Prostate gland (tissue), 2 donors: ENCODE results near the gene PSPN.

Experiments used
- CTCF ChIP-seq, 4 experiments: fragments of 200-600 bp in 2 of 4; fragments of 450-650 bp in 2 of 4; sonication (generic) in 2 of 4; IDR thresholded peaks; 1 replicate in 3 of 4; 2 replicates in 1 of 4; pipeline ENCODE4 v1.5.1; 2016 to 2019; ENCODE audit warnings: antibody characterized with exemption in 4 of 4, mild to moderate bottlenecking in 2 of 4, moderate library complexity in 2 of 4
- POLR2A ChIP-seq: fragments of 450-650 bp; IDR thresholded peaks from one replicate; pipeline ENCODE4 v1.6.1; 2016; ENCODE audit warnings: antibody characterized with exemption, mild to moderate bottlenecking
- POLR2AphosphoS5 ChIP-seq: sonication (generic); formaldehyde crosslinking; IDR thresholded peaks from one replicate; pipeline ENCODE4 v1.6.1; 2017; ENCODE audit warnings: antibody characterized with exemption

- TF ChIP-seq CTCF (IDR thresholded peaks at IDR 0.05) (no peak), POLR2AphosphoS5 (no peak), POLR2A (no peak)
Observed at GRCh38 chr19:6392221-6393073, 16.7 kb upstream of the PSPN start.
